Vagina (tissue), 1 donor: ENCODE results near the gene PPIL4. TPM values are rescaled to one million over a fixed set of nuclear protein-coding genes. Genes with fewer than 3 reads are reported as not detected.

ENCODE experiments used
- small RNA-seq: library from RNA; depleted of rRNA; stranded (forward); fragments of <200 nt; gene quantifications from one replicate; pipeline ENCODE3, GENCODE V24; 2016
- total RNA-seq: library from RNA; depleted of rRNA; stranded (reverse); fragments of >200 nt; gene quantifications from one replicate; pipeline ENCODE4 v1.2.3, GENCODE V29; 2016

PPIL4 gene
- total RNA-seq, 1 donor from 2014 or later, result 20.1 TPM

Small RNA genes within 50 kb of the gene (small RNA-seq; reads per million reads assigned to genes)
- gene RF00410, result not detected
- not detected for gene RNU7-3P

Other genes with a start within 250 kb of the PPIL4 start
- 80.5 TPM for gene TAB2, start 228.3 kb downstream of the PPIL4 start, total RNA-seq
- 3.9 TPM for gene SUMO4, start 145.8 kb downstream of the PPIL4 start, total RNA-seq
- 2.2 TPM for gene ZC3H12D, start 61.0 kb downstream of the PPIL4 start, total RNA-seq
- 36.1 TPM for gene GINM1, start 20.3 kb upstream of the PPIL4 start, total RNA-seq
- gene KATNA1, start 102.7 kb upstream of the PPIL4 start, total RNA-seq, result 18.7 TPM
- 28.0 TPM for gene LATS1, start 172.1 kb upstream of the PPIL4 start, total RNA-seq
- 25.0 TPM for gene NUP43, start 200.5 kb upstream of the PPIL4 start, total RNA-seq
- gene PCMT1, start 203.7 kb upstream of the PPIL4 start, total RNA-seq, result 105 TPM